NCI-H128 (cell line): ENCODE data around the gene ELAVL3.
"Not testable (repeated sequence)": the region's sequence is repeated elsewhere in the genome, so short reads cannot be mapped to it uniquely, and the experiment has no call there.

Experiments used
- DNase-seq: peaks from one replicate; lab custom pipeline; 2025; ENCODE audit not compliant: unreplicated experiment; lab: John Stamatoyannopoulos, UW

ELAVL3 gene

GRCh38 chr19:11460207-11460606, 20.6 kb downstream of the ELAVL3 start:
- no peak for DNase-seq

GRCh38 chr19:11458912-11459311, 21.9 kb downstream of the ELAVL3 start:
- not testable (repeated sequence) for DNase-seq

GRCh38 chr19:11458236-11458900, 22.5 kb downstream of the ELAVL3 start:
- DNase-seq = no peak

- no peak for DNase-seq
Measured at GRCh38 chr19:11457831-11458230, 23.0 kb downstream of the ELAVL3 start.

GRCh38 chr19:11457115-11457514, 23.7 kb downstream of the ELAVL3 start:
- DNase-seq = no peak

GRCh38 chr19:11456659-11457058, 24.2 kb downstream of the ELAVL3 start:
- DNase-seq = no peak

GRCh38 chr19:11455233-11455554, 25.7 kb downstream of the ELAVL3 start:
- DNase-seq = not testable (repeated sequence)

GRCh38 chr19:11453468-11454341, 27.1 kb downstream of the ELAVL3 start:
- DNase-seq = no peak

- DNase-seq = no peak
Measured at GRCh38 chr19:11452620-11453310, 28.1 kb downstream of the ELAVL3 start.

- no peak for DNase-seq
Measured at GRCh38 chr19:11451871-11452619, 28.8 kb downstream of the ELAVL3 start.

- no peak for DNase-seq
Measured at GRCh38 chr19:11451327-11451870, 29.4 kb downstream of the ELAVL3 start.

- no peak for DNase-seq
Measured at GRCh38 chr19:11450570-11451326, 30.1 kb downstream of the ELAVL3 start.

GRCh38 chr19:11448923-11449554, 31.8 kb downstream of the ELAVL3 start:
- DNase-seq = no peak

GRCh38 chr19:11448410-11448809, 32.4 kb downstream of the ELAVL3 start:
- no peak for DNase-seq

- no peak for DNase-seq
Measured at GRCh38 chr19:11447347-11448262, 33.2 kb downstream of the ELAVL3 start.

- DNase-seq = no peak
Measured at GRCh38 chr19:11446652-11447301, 34.1 kb downstream of the ELAVL3 start.

GRCh38 chr19:11446271-11446651, 34.6 kb downstream of the ELAVL3 start:
- DNase-seq = no peak

- no peak for DNase-seq
Measured at GRCh38 chr19:11445141-11445540, 35.7 kb downstream of the ELAVL3 start.
